ENCODE measurements around the gene RUNX2. TPM values are rescaled to one million over a fixed set of nuclear protein-coding genes. Genes with fewer than 3 reads are reported as not detected.

The RUNX2 gene
- total and polyA plus RNA-seq, 2 experiments from 2014 or later = 4.4 to 5.2 TPM

GRCh38 chr6:45614488-45615285 lies 286.6 kb downstream of the RUNX2 start:
- in situ Hi-C loops (cut with MboI) = no loop called here
- Histone ChIP-seq H3K36me3 (ENCODE audit: low read depth) (no peaks in the 10 kb centered on the region), H3K27me3 (replicated peaks; ENCODE audit: insufficient read depth) (no peaks in the 10 kb centered on the region), H3K9me3 (ENCODE audit: low read depth) (no peaks in the 10 kb centered on the region), H3K9me2 (ENCODE audit: insufficient read depth) (no peaks in the 10 kb centered on the region), H3K27ac (no peak overlapping the region), H2AFZ (no peak overlapping the region), H3K79me2 (ENCODE audit: insufficient read depth) (no peaks in the 10 kb centered on the region), H3F3A (ENCODE audit: insufficient read depth) (no peaks in the 10 kb centered on the region), H3K4me3 (no peak overlapping the region), H3K4me2 (ENCODE audit: unreplicated experiment) (no peak overlapping the region), H4K20me1 (ENCODE audit: insufficient read depth) (no peaks in the 10 kb centered on the region), H3K4me1 (ENCODE audit: insufficient read depth) (peaks cover 7% of the 10 kb centered on the region; the same call in 1 of the 2 replicates), H3K9ac (no peak overlapping the region)
- TF ChIP-seq EZH2phosphoT487 (IDR thresholded peaks at IDR 0.05; ENCODE audit: insufficient read depth, low read depth) (no peak), EZH2 (IDR thresholded peaks at IDR 0.05; ENCODE audit: insufficient read depth, poor library complexity, severe bottlenecking) (no peak)
- 94 to 98% methylated on average over 4 of the region's 4 CpGs for WGBS, 2 experiments (ENCODE audit: low coverage in 1 of 2, low lambda C conversion rate in 2 of 2, missing lambda C conversion rate in 2 of 2)
- DNase-seq = peak; percentile 58

- H2AFZ ChIP-seq = no peak overlapping the region
- 97 to 100% methylated on average over 1 of the region's 1 CpG for WGBS, 2 experiments (ENCODE audit: low coverage in 1 of 2, low lambda C conversion rate in 2 of 2, missing lambda C conversion rate in 2 of 2)
- H3K27me3 ChIP-seq (replicated peaks; ENCODE audit: insufficient read depth) = no peaks in the 10 kb centered on the region
- in situ Hi-C loops (cut with MboI) = no loop called here
- H3K27ac ChIP-seq = no peak overlapping the region
- no peak overlapping the region for H3K4me2 ChIP-seq (ENCODE audit: unreplicated experiment)
- no peaks in the 10 kb centered on the region for H3K9me3 ChIP-seq (ENCODE audit: low read depth)
- H3K4me3 ChIP-seq = no peak overlapping the region
- H3K79me2 ChIP-seq (ENCODE audit: insufficient read depth) = no peaks in the 10 kb centered on the region
- DNase-seq = no peak
- peaks cover 12% of the 10 kb centered on the region for H3K4me1 ChIP-seq (ENCODE audit: insufficient read depth)
- H3F3A ChIP-seq (ENCODE audit: insufficient read depth) = no peaks in the 10 kb centered on the region
- H4K20me1 ChIP-seq (ENCODE audit: insufficient read depth) = no peaks in the 10 kb centered on the region
- H3K9me2 ChIP-seq (ENCODE audit: insufficient read depth) = no peaks in the 10 kb centered on the region
- no peak for TF ChIP-seq EZH2 (IDR thresholded peaks at IDR 0.05; ENCODE audit: insufficient read depth, poor library complexity, severe bottlenecking)
- no peak for TF ChIP-seq EZH2phosphoT487 (IDR thresholded peaks at IDR 0.05; ENCODE audit: insufficient read depth, low read depth)
- H3K36me3 ChIP-seq (ENCODE audit: low read depth) = no peaks in the 10 kb centered on the region
- no peak overlapping the region for H3K9ac ChIP-seq
Observed at GRCh38 chr6:45616209-45616608, 288.1 kb downstream of the RUNX2 start.

DNA sequence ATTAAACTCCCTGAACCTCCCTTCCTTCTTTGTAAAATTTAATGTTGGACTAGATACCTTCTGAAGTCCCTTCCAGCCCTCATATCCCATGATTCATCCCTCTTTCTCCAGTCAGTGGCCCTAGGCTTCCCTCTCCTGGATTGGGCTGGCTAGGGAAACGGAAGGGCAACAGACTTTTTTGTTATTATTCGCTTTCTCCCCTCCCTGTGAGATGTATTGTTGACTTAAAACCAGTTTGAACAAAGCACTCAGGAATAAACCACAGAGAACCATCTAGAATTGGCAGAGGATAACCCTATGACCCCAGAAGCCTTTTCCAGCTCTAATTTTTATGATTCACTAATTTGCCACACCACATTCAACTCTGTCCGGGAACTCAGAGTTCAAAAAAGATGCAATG lies 289.3 kb downstream of the RUNX2 start:
- no peaks in the 10 kb centered on the region for H3K9me2 ChIP-seq (ENCODE audit: insufficient read depth)
- no peak overlapping the region for H3K9ac ChIP-seq
- 94 to 96% methylated on average over 3 of the region's 3 CpGs for WGBS, 2 experiments (ENCODE audit: low coverage in 1 of 2, low lambda C conversion rate in 2 of 2, missing lambda C conversion rate in 2 of 2)
- TF ChIP-seq EZH2phosphoT487 (IDR thresholded peaks at IDR 0.05; ENCODE audit: insufficient read depth, low read depth) = no peak
- TF ChIP-seq EZH2 (IDR thresholded peaks at IDR 0.05; ENCODE audit: insufficient read depth, poor library complexity, severe bottlenecking) = no peak
- no peak overlapping the region for H3K27ac ChIP-seq
- H3K36me3 ChIP-seq (ENCODE audit: low read depth) = no peaks in the 10 kb centered on the region
- no peaks in the 10 kb centered on the region for H3K9me3 ChIP-seq (ENCODE audit: low read depth)
- H3K4me1 ChIP-seq (ENCODE audit: insufficient read depth) = peaks cover 12% of the 10 kb centered on the region
- H3K4me3 ChIP-seq = no peak overlapping the region
- H3K79me2 ChIP-seq (ENCODE audit: insufficient read depth) = no peaks in the 10 kb centered on the region
- no peak overlapping the region for H2AFZ ChIP-seq
- H3F3A ChIP-seq (ENCODE audit: insufficient read depth) = no peaks in the 10 kb centered on the region
- H4K20me1 ChIP-seq (ENCODE audit: insufficient read depth) = no peaks in the 10 kb centered on the region
- H3K4me2 ChIP-seq (ENCODE audit: unreplicated experiment) = no peak overlapping the region
- peak; percentile 22 for DNase-seq
- no peaks in the 10 kb centered on the region for H3K27me3 ChIP-seq (replicated peaks; ENCODE audit: insufficient read depth)
- in situ Hi-C loops (cut with MboI) = no loop called here

DNA sequence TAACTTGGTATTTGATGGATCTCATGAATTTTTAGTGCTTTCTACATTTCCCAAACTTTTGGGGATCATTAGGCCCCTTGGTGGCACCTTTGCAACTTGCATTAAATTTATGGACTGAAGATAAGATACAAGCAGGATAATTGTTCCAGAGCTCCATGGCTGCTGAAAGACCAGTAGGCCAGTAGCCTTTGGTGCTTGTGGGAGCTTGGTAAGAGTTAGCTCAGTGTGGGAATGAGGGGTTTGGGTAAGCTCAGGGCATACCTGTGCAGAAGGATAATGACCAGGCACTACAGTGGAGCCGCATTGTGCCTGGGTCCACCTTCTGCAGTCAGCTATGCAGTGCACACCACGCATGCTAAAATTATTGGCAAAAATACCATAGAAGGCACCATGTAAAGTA lies 290.1 kb downstream of the RUNX2 start:
- no peak overlapping the region for H2AFZ ChIP-seq
- H3K36me3 ChIP-seq (ENCODE audit: low read depth) = no peaks in the 10 kb centered on the region
- no peaks in the 10 kb centered on the region for H4K20me1 ChIP-seq (ENCODE audit: insufficient read depth)
- H3K27me3 ChIP-seq (replicated peaks; ENCODE audit: insufficient read depth) = no peaks in the 10 kb centered on the region
- peaks cover 11% of the 10 kb centered on the region for H3K4me1 ChIP-seq (ENCODE audit: insufficient read depth)
- no peaks in the 10 kb centered on the region for H3K9me2 ChIP-seq (ENCODE audit: insufficient read depth)
- no peak overlapping the region for H3K4me2 ChIP-seq (ENCODE audit: unreplicated experiment)
- no peak overlapping the region for H3K27ac ChIP-seq
- no peak for TF ChIP-seq EZH2 (IDR thresholded peaks at IDR 0.05; ENCODE audit: insufficient read depth, poor library complexity, severe bottlenecking)
- no peak for TF ChIP-seq EZH2phosphoT487 (IDR thresholded peaks at IDR 0.05; ENCODE audit: insufficient read depth, low read depth)
- DNase-seq = no peak
- in situ Hi-C loops (cut with MboI) = no loop called here
- H3K9ac ChIP-seq = no peak overlapping the region
- H3F3A ChIP-seq (ENCODE audit: insufficient read depth) = no peaks in the 10 kb centered on the region
- H3K79me2 ChIP-seq (ENCODE audit: insufficient read depth) = no peaks in the 10 kb centered on the region
- H3K9me3 ChIP-seq (ENCODE audit: low read depth) = no peaks in the 10 kb centered on the region
- WGBS, 2 experiments (ENCODE audit: low coverage in 1 of 2, low lambda C conversion rate in 2 of 2, missing lambda C conversion rate in 2 of 2) = 89 to 98% methylated on average over 2 of the region's 2 CpGs
- no peak overlapping the region for H3K4me3 ChIP-seq
